WTC11 (cell line): ENCODE results near the gene PCDH9. TPM values are rescaled to one million over a fixed set of nuclear protein-coding genes. Genes with fewer than 3 reads are reported as not detected.

ENCODE experiments used
- ATAC-seq: fragments of 200-7000 bp; cut with Tn5 transposase; 2 replicates; pipeline ENCODE4 v1.10.0; 2021; ENCODE audit warnings: mild to moderate bottlenecking, moderate library complexity
- CTCF ChIA-PET: fragments of 300-600 bp; sonication (Branson Sonifier 250); formaldehyde crosslinking; loops from one replicate; lab custom pipeline; 2021; ENCODE audit warnings: antibody characterized with exemption; lab: Charles Lee
- POLR2A ChIA-PET: fragments of 350-600 bp; sonication (Branson Sonifier 250); formaldehyde crosslinking; loops from one replicate; lab custom pipeline; 2021; ENCODE audit warnings: antibody characterized with exemption; lab: Charles Lee
- DNase-seq: peaks from one replicate; pipeline ENCODE4 v3.0.0; 2021; ENCODE audit warnings: low spot score
- H3K27ac Mint-ChIP-seq: 2 replicates; pipeline ENCODE4 v1.8.0; 2021; ENCODE audit warnings: mixed read lengths
- H3K27me3 Mint-ChIP-seq: 2 replicates; pipeline ENCODE4 v1.8.0; 2021; ENCODE audit warnings: low read depth, mild to moderate bottlenecking, moderate library complexity, mixed read lengths
- H3K36me3 Mint-ChIP-seq: 2 replicates; pipeline ENCODE4 v1.8.0; 2021; ENCODE audit warnings: mixed read lengths
- H3K4me1 Mint-ChIP-seq: 2 replicates; pipeline ENCODE4 v1.8.0; 2022; ENCODE audit warnings: mixed read lengths
- H3K4me3 Mint-ChIP-seq: 2 replicates; pipeline ENCODE4 v1.8.0; 2021; ENCODE audit warnings: mild to moderate bottlenecking, moderate library complexity, mixed read lengths
- H3K9me3 Mint-ChIP-seq: 2 replicates; pipeline ENCODE4 v1.8.0; 2021; ENCODE audit warnings: mixed read lengths
- ARID4B ChIP-seq: sonication (generic); formaldehyde crosslinking; IDR thresholded peaks from 2 replicates; pipeline ENCODE4 v1.8.0; 2023; ENCODE audit warnings: missing genetic modification reagents, mild to moderate bottlenecking, borderline replicate concordance
- ATF2 ChIP-seq: sonication (generic); formaldehyde crosslinking; IDR thresholded peaks from 2 replicates; pipeline ENCODE4 v1.8.1; 2022; ENCODE audit warnings: low read depth, missing genetic modification reagents, borderline replicate concordance
- ATF6 ChIP-seq: sonication (generic); formaldehyde crosslinking; IDR thresholded peaks from 2 replicates; pipeline ENCODE4 v1.8.1; 2023; ENCODE audit warnings: mild to moderate bottlenecking, missing genetic modification reagents
- CREM ChIP-seq: sonication (generic); formaldehyde crosslinking; IDR thresholded peaks from 2 replicates; pipeline ENCODE4 v1.8.1; 2022; ENCODE audit warnings: mild to moderate bottlenecking, missing genetic modification reagents, moderate library complexity
- E2F4 ChIP-seq: sonication (generic); formaldehyde crosslinking; IDR thresholded peaks from 2 replicates; pipeline ENCODE4 v1.8.1; 2022; ENCODE audit warnings: low read depth, mild to moderate bottlenecking, moderate library complexity, missing genetic modification reagents, borderline replicate concordance
- GABPB1 ChIP-seq: sonication (generic); formaldehyde crosslinking; IDR thresholded peaks from 2 replicates; pipeline ENCODE4 v1.8.1; 2023; ENCODE audit warnings: mild to moderate bottlenecking, missing genetic modification reagents
- IRF1 ChIP-seq: sonication (generic); formaldehyde crosslinking; IDR thresholded peaks from 2 replicates; pipeline ENCODE4 v1.8.0; 2023; ENCODE audit warnings: missing genetic modification reagents
- NFYB ChIP-seq: sonication (generic); formaldehyde crosslinking; conservative IDR thresholded peaks from 2 replicates; pipeline ENCODE4 v1.8.0; 2022; ENCODE audit warnings: low read depth, missing genetic modification reagents
- NR2C2 ChIP-seq: sonication (generic); formaldehyde crosslinking; IDR thresholded peaks from 2 replicates; pipeline ENCODE4 v1.8.0; 2022; ENCODE audit warnings: mild to moderate bottlenecking, missing genetic modification reagents
- PREB ChIP-seq: sonication (generic); formaldehyde crosslinking; IDR thresholded peaks from 2 replicates; pipeline ENCODE4 v1.8.1; 2022; ENCODE audit warnings: mild to moderate bottlenecking, missing genetic modification reagents, moderate library complexity, borderline replicate concordance
- ZNF263 ChIP-seq: sonication (generic); formaldehyde crosslinking; IDR thresholded peaks from 2 replicates; pipeline ENCODE4 v1.8.1; 2022; ENCODE audit warnings: low read depth, mild to moderate bottlenecking, moderate library complexity, missing genetic modification reagents
- ZNF281 ChIP-seq: sonication (generic); formaldehyde crosslinking; IDR thresholded peaks from 2 replicates; pipeline ENCODE4 v1.8.0; 2023; ENCODE audit warnings: mild to moderate bottlenecking, missing genetic modification reagents
- ZNF396 ChIP-seq: fragments of 250-450 bp; sonication (Bioruptor Pico); IDR thresholded peaks from 2 replicates; pipeline ENCODE4 v1.8.0; 2021; ENCODE audit warnings: mild to moderate bottlenecking, moderate library complexity, borderline replicate concordance
- ZSCAN18 ChIP-seq: fragments of 250-450 bp; sonication (Bioruptor Pico); IDR thresholded peaks from 2 replicates; pipeline ENCODE4 v2.1.2; 2022; ENCODE audit warnings: mild to moderate bottlenecking, moderate library complexity
- total RNA-seq: library from RNA; stranded (reverse); gene quantifications from 3 replicates; pipeline ENCODE4 v1.2.3, GENCODE V29; 2021

PCDH9 gene
- total RNA-seq, 1 experiment from 2014 or later = 0.48 TPM

GRCh38 chr13:67143544-67144115, 86.5 kb downstream of the PCDH9 start (continued):
- no peak for TF ChIP-seq ATF6 (CRISPR knock-in tag)
- no peak for TF ChIP-seq ATF2 (CRISPR knock-in tag)
- TF ChIP-seq E2F4 = no peak

GRCh38 chr13:67140006-67140405, 90.1 kb downstream of the PCDH9 start:
- ChIA-PET CTCF (no interaction called here), POLR2A (no interaction called here)
- Mint-ChIP-seq H3K9me3 (no peaks in the 10 kb centered on the region), H3K36me3 (no peaks in the 10 kb centered on the region), H3K27me3 (no peaks in the 10 kb centered on the region), H3K4me1 (peaks cover 10% of the 10 kb centered on the region), H3K4me3 (no peak overlapping the region), H3K27ac (no peak overlapping the region)
- TF ChIP-seq ZSCAN18 (CRISPR knock-in tag) (no peak), CREM (CRISPR knock-in tag) (no peak), ZNF263 (CRISPR knock-in tag) (no peak), ZNF396 (no peak), PREB (CRISPR knock-in tag) (no peak), ARID4B (CRISPR knock-in tag) (no peak), NR2C2 (CRISPR knock-in tag) (no peak), ZNF281 (CRISPR knock-in tag) (no peak), GABPB1 (CRISPR knock-in tag) (no peak), IRF1 (CRISPR knock-in tag) (no peak), NFYB (no peak)
- DNase-seq = no peak
- no peak for ATAC-seq
